H9 (cell line): ENCODE measurements around the gene BNC1. TPM values are rescaled to one million over a fixed set of nuclear protein-coding genes. Genes with fewer than 3 reads are reported as not detected.

ENCODE experiments used
- DNase-seq: peaks from one replicate; pipeline ENCODE4 v3.0.0-alpha.2; 2017
- H2AFZ ChIP-seq: one replicate; pipeline ENCODE4 v1.6.1; 2013; ENCODE audit warnings: mild to moderate bottlenecking, low read length, control low read depth, moderate library complexity
- H2AK5ac ChIP-seq: 2 replicates; pipeline ENCODE4 v1.6.1; 2013; ENCODE audit warnings: low read length, control low read depth, mixed read lengths; ENCODE audit not compliant: insufficient read length
- H2BK120ac ChIP-seq: one replicate; pipeline ENCODE4 v1.6.1; 2013; ENCODE audit warnings: low read depth, mild to moderate bottlenecking, low read length, control low read depth, inconsistent platforms; ENCODE audit not compliant: poor library complexity, severe bottlenecking
- H2BK12ac ChIP-seq: 2 replicates; pipeline ENCODE4 v1.6.1; 2013; ENCODE audit warnings: low read length, control low read depth, mixed read lengths, low read depth; ENCODE audit not compliant: insufficient read length
- H2BK15ac ChIP-seq: 2 replicates; pipeline ENCODE4 v1.6.1; 2013; ENCODE audit warnings: low read depth, low read length, control low read depth
- H2BK20ac ChIP-seq: one replicate; pipeline ENCODE4 v1.6.1; 2013; ENCODE audit warnings: low read depth, mild to moderate bottlenecking, low read length, control low read depth, inconsistent platforms; ENCODE audit not compliant: poor library complexity, severe bottlenecking
- H2BK5ac ChIP-seq: 2 replicates; pipeline ENCODE4 v1.6.1; 2013; ENCODE audit warnings: low read length, control low read depth, mixed read lengths; ENCODE audit not compliant: insufficient read length
- H3K14ac ChIP-seq: 2 replicates; pipeline ENCODE4 v1.6.1; 2013; ENCODE audit warnings: low read length, control low read depth; ENCODE audit not compliant: insufficient read depth
- H3K18ac ChIP-seq: 2 replicates; pipeline ENCODE4 v1.6.1; 2013; ENCODE audit warnings: low read depth, mild to moderate bottlenecking, mixed read lengths, low read length, control low read depth; ENCODE audit not compliant: insufficient read length
- H3K23ac ChIP-seq: 2 replicates; pipeline ENCODE4 v1.6.1; 2013; ENCODE audit warnings: low read length, control low read depth, mixed read lengths, low read depth; ENCODE audit not compliant: insufficient read length
- H3K23me2 ChIP-seq: 2 replicates; pipeline ENCODE4 v1.6.1; 2013; ENCODE audit warnings: low read depth, mild to moderate bottlenecking, mixed read lengths, low read length, control low read depth; ENCODE audit not compliant: insufficient read length, poor library complexity, severe bottlenecking
- H3K27ac ChIP-seq: 2 replicates; pipeline ENCODE4 v1.5.1; 2013; ENCODE audit warnings: low read length, control low read depth, mixed read lengths, low read depth; ENCODE audit not compliant: insufficient read length
- H3K27me3 ChIP-seq: 2 replicates; pipeline ENCODE4 v1.6.1; 2013; ENCODE audit warnings: low read length, control low read depth, inconsistent platforms; ENCODE audit not compliant: insufficient read depth
- H3K4ac ChIP-seq: 2 replicates; pipeline ENCODE4 v1.6.1; 2013; ENCODE audit warnings: low read depth, mild to moderate bottlenecking, control low read depth, inconsistent platforms, low read length, moderate library complexity
- H3K4me1 ChIP-seq: 2 replicates; pipeline ENCODE4 v1.6.1; 2013; ENCODE audit warnings: low read length, control low read depth, inconsistent platforms; ENCODE audit not compliant: insufficient read depth
- H3K4me2 ChIP-seq: 2 replicates; pipeline ENCODE4 v1.6.1; 2013; ENCODE audit warnings: low read length, control low read depth, mixed read lengths; ENCODE audit not compliant: insufficient read length, insufficient read depth
- H3K56ac ChIP-seq: 2 replicates; pipeline ENCODE4 v1.6.1; 2013; ENCODE audit warnings: low read depth, mild to moderate bottlenecking, mixed read lengths, low read length, control low read depth; ENCODE audit not compliant: insufficient read length
- H3K79me1 ChIP-seq: 2 replicates; pipeline ENCODE4 v1.6.1; 2013; ENCODE audit warnings: low read depth, mild to moderate bottlenecking, moderate library complexity, low read length, control low read depth, inconsistent platforms; ENCODE audit not compliant: insufficient read depth, poor library complexity, severe bottlenecking
- H3K79me2 ChIP-seq: 2 replicates; pipeline ENCODE4 v1.6.1; 2013; ENCODE audit warnings: low read length, control low read depth, inconsistent platforms; ENCODE audit not compliant: insufficient read depth
- H3K9ac ChIP-seq: 2 replicates; pipeline ENCODE4 v1.6.1; 2013; ENCODE audit warnings: low read length, control low read depth, mixed read lengths; ENCODE audit not compliant: insufficient read length; ENCODE audit errors: extremely low read depth
- H3K9me3 ChIP-seq: one replicate; pipeline ENCODE4 v1.6.1; 2013; ENCODE audit warnings: low read depth, low read length, inconsistent platforms; ENCODE audit not compliant: control insufficient read depth
- H3T11ph ChIP-seq: one replicate; pipeline ENCODE4 v1.6.1; 2013; ENCODE audit warnings: mild to moderate bottlenecking, low read length, control low read depth, inconsistent platforms
- H4K20me1 ChIP-seq: one replicate; pipeline ENCODE4 v1.6.1; 2013; ENCODE audit not compliant: control insufficient read depth, insufficient read length, insufficient read depth
- H4K5ac ChIP-seq: 2 replicates; pipeline ENCODE4 v1.6.1; 2013; ENCODE audit warnings: low read depth, mild to moderate bottlenecking, mixed read lengths, low read length, control low read depth; ENCODE audit not compliant: insufficient read length
- H4K8ac ChIP-seq: replicated peaks from 2 replicates; pipeline ENCODE4 v1.6.1; 2013; ENCODE audit warnings: low read length, control low read depth, mixed read lengths, low read depth; ENCODE audit not compliant: insufficient read length
- H4K91ac ChIP-seq: 2 replicates; pipeline ENCODE4 v1.6.1; 2013; ENCODE audit warnings: low read depth, mild to moderate bottlenecking, moderate library complexity, mixed read lengths, low read length, control low read depth; ENCODE audit not compliant: insufficient read length
- H3K27ac Mint-ChIP-seq, 3 experiments: 2 replicates in 2 of 3; 3 replicates in 1 of 3; pipeline ENCODE4 v1.8.0; 2020 to 2021; ENCODE audit warnings: mixed read lengths in 3 of 3, mild to moderate bottlenecking in 1 of 3, moderate library complexity in 1 of 3
- H3K27me3 Mint-ChIP-seq: 2 replicates; pipeline ENCODE4 v1.8.0; 2021; ENCODE audit warnings: low read depth, mild to moderate bottlenecking, moderate library complexity, mixed read lengths
- H3K36me3 Mint-ChIP-seq, 3 experiments: 2 replicates in 2 of 3; 3 replicates in 1 of 3; pipeline ENCODE4 v1.8.0; 2020 to 2021; ENCODE audit warnings: low read depth in 3 of 3, mixed read lengths in 3 of 3; ENCODE audit not compliant: insufficient read depth in 1 of 3
- H3K4me1 Mint-ChIP-seq, 2 experiments: 2 replicates each; pipeline ENCODE4 v1.8.0; 2020; ENCODE audit warnings: mixed read lengths in 2 of 2
- H3K4me3 Mint-ChIP-seq, 2 experiments: 2 replicates in 1 of 2; 3 replicates in 1 of 2; pipeline ENCODE4 v1.8.0; 2020 to 2021; ENCODE audit warnings: mild to moderate bottlenecking in 2 of 2, mixed read lengths in 2 of 2, moderate library complexity in 1 of 2
- H3K9me3 Mint-ChIP-seq, 2 experiments: 2 replicates in 1 of 2; 3 replicates in 1 of 2; pipeline ENCODE4 v1.8.0; 2020; ENCODE audit warnings: mild to moderate bottlenecking in 2 of 2, mixed read lengths in 2 of 2, moderate library complexity in 1 of 2
- CTCF ChIP-seq: fragments of 200-600 bp; sonication (generic); conservative IDR thresholded peaks from 3 replicates; pipeline ENCODE4 v1.8.0; 2021; ENCODE audit warnings: antibody characterized with exemption, mild to moderate bottlenecking
- total RNA-seq: library from RNA; stranded (reverse); gene quantifications from 2 replicates; pipeline ENCODE4 v1.2.1, GENCODE V29; 2021

Gene BNC1
- total RNA-seq, 1 experiment from 2014 or later, result not detected

GRCh38 chr15:83250781-83251180, 33.7 kb downstream of the BNC1 start:
- Histone ChIP-seq H3K23ac (no peak overlapping the region), H2BK12ac (no peak overlapping the region), H3K23me2 (no peaks in the 10 kb centered on the region), H4K8ac (no peak overlapping the region), H3K79me1 (no peaks in the 10 kb centered on the region), H3K18ac (no peak overlapping the region), H3K27ac (no peak overlapping the region), H3K9me3 (no peaks in the 10 kb centered on the region), H2AFZ (no peak overlapping the region), H2BK15ac (no peak overlapping the region), H3K14ac (no peak overlapping the region), H3K9ac (no peak overlapping the region), H2BK20ac (no peak overlapping the region), H2BK5ac (no peak overlapping the region), H4K5ac (no peak overlapping the region), H4K20me1 (no peaks in the 10 kb centered on the region), H3K4me1 (no peaks in the 10 kb centered on the region), H4K91ac (no peak overlapping the region), H3K4me2 (no peak overlapping the region), H3K27me3 (no peaks in the 10 kb centered on the region; the same call in 1 of the 2 replicates), H3K56ac (no peak overlapping the region), H2AK5ac (no peak overlapping the region), H3T11ph (no peak overlapping the region), H3K79me2 (no peaks in the 10 kb centered on the region), H2BK120ac (no peak overlapping the region), H3K4ac (no peak overlapping the region)
- Mint-ChIP-seq H3K4me3 (no peak overlapping the region), H3K36me3 (no peaks in the 10 kb centered on the region), H3K9me3 (no peaks in the 10 kb centered on the region), H3K27ac (no peak overlapping the region), H3K27me3 (peaks cover 34% of the 10 kb centered on the region), H3K4me1 (peaks cover 15 to 18% of the 10 kb centered on the region in 2 experiments)
- no peak for TF ChIP-seq CTCF
- DNase-seq, result no peak
